Measurements from ENCODE around the gene NECTIN4. TPM values are rescaled to one million over a fixed set of nuclear protein-coding genes. Genes with fewer than 3 reads are reported as not detected.

Gene NECTIN4
- polyA plus RNA-seq, 1 of the 3 experiments (the other 2 are of a cell fraction), result 0.59 TPM

DNA sequence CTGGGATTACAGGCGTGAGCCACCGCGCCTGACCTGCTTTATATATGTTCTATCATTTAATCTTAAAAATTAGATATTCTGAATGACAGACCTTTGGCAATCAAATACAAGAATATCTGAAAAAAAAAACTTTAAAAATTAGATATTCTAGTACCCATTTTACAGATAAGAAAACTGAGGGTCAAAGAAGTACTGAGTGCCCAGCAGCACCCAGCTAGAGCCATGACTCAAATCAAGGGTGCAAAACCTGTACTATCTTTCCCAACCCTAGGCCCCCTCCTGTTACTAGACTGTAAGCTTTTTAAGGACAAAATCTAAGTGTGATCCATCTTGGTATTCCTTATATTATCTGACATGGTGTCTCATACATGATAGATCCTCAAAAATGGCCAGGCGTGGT lies 27.9 kb downstream of the NECTIN4 start:
- Histone ChIP-seq H2AFZ (ENCODE audit: low read depth) (no peak overlapping the region), H3K36me3 (replicated peaks in 1 of 2; ENCODE audit: control insufficient read depth in 1 of 2, insufficient read depth in 2 of 2, low read length in 1 of 2) (no peaks in the 10 kb centered on the region), H3K9me3 (no peaks in the 10 kb centered on the region), H3K27me3 (ENCODE audit: insufficient read depth) (peaks cover 9% of the 10 kb centered on the region; the same call in 1 of the 2 replicates), H3F3A (replicated peaks; ENCODE audit: insufficient read depth) (no peaks in the 10 kb centered on the region), H4K20me1 (ENCODE audit: insufficient read depth) (no peaks in the 10 kb centered on the region), H3K9ac (no peak overlapping the region), H3K4me2 (no peak overlapping the region), H3K9me2 (no peaks in the 10 kb centered on the region), H3K27ac (ENCODE audit: low read depth in 2 of 2, low read length in 1 of 2) (no peak overlapping the region), H3K4me1 (ENCODE audit: control insufficient read depth in 1 of 2, insufficient read depth in 2 of 2, low read depth in 1 of 2, low read length in 1 of 2) (no peaks in the 10 kb centered on the region), H3K4me3 (ENCODE audit: low read depth in 2 of 2, low read length in 1 of 2) (no peak overlapping the region), H3K79me2 (ENCODE audit: insufficient read depth) (no peaks in the 10 kb centered on the region)
- TF ChIP-seq TAF1 (IDR thresholded peaks at IDR 0.05; ENCODE audit: borderline replicate concordance, low read depth, low read length) (no peak), RCOR1 (IDR thresholded peaks at IDR 0.05; ENCODE audit: low read length) (no peak), RAD21 (IDR thresholded peaks at IDR 0.05; ENCODE audit: low read length) (no peak), FOSL2 (IDR thresholded peaks at IDR 0.05; ENCODE audit: borderline replicate concordance, low read depth) (no peak), USF1 (IDR thresholded peaks at IDR 0.05; ENCODE audit: borderline replicate concordance, low read depth) (no peak), ELF1 (IDR thresholded peaks at IDR 0.05) (no peak), POLR2AphosphoS5 (IDR thresholded peaks at IDR 0.05; ENCODE audit: low read depth, low read length) (no peak), NRF1 (IDR thresholded peaks at IDR 0.05; ENCODE audit: low read depth, low read length) (no peak), RXRA (IDR thresholded peaks at IDR 0.05; ENCODE audit: borderline replicate concordance, low read depth) (no peak), GABPA (IDR thresholded peaks at IDR 0.05; ENCODE audit: low read depth) (no peak), EP300 (IDR thresholded peaks at IDR 0.05; ENCODE audit: borderline replicate concordance in 1 of 2, low read depth in 1 of 2, low read length in 1 of 2) (no peak), ZBTB33 (IDR thresholded peaks at IDR 0.05; ENCODE audit: borderline replicate concordance, low read depth) (no peak), SIN3A (IDR thresholded peaks at IDR 0.05; ENCODE audit: borderline replicate concordance, low read depth, low read length) (no peak), RFX5 (IDR thresholded peaks at IDR 0.05; ENCODE audit: low read length) (no peak), YY1 (IDR thresholded peaks at IDR 0.05; ENCODE audit: low read depth) (no peak)
- TF ChIP-seq, protein P1, sequence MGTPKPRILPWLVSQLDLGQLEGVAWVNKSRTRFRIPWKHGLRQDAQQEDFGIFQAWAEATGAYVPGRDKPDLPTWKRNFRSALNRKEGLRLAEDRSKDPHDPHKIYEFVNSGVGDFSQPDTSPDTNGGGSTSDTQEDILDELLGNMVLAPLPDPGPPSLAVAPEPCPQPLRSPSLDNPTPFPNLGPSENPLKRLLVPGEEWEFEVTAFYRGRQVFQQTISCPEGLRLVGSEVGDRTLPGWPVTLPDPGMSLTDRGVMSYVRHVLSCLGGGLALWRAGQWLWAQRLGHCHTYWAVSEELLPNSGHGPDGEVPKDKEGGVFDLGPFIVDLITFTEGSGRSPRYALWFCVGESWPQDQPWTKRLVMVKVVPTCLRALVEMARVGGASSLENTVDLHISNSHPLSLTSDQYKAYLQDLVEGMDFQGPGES (IDR thresholded peaks at IDR 0.05; ENCODE audit: low read depth, low read length), result no peak
- TF ChIP-seq, protein P2, sequence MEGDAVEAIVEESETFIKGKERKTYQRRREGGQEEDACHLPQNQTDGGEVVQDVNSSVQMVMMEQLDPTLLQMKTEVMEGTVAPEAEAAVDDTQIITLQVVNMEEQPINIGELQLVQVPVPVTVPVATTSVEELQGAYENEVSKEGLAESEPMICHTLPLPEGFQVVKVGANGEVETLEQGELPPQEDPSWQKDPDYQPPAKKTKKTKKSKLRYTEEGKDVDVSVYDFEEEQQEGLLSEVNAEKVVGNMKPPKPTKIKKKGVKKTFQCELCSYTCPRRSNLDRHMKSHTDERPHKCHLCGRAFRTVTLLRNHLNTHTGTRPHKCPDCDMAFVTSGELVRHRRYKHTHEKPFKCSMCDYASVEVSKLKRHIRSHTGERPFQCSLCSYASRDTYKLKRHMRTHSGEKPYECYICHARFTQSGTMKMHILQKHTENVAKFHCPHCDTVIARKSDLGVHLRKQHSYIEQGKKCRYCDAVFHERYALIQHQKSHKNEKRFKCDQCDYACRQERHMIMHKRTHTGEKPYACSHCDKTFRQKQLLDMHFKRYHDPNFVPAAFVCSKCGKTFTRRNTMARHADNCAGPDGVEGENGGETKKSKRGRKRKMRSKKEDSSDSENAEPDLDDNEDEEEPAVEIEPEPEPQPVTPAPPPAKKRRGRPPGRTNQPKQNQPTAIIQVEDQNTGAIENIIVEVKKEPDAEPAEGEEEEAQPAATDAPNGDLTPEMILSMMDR (IDR thresholded peaks at IDR 0.05), result no peak
- WGBS (ENCODE audit: low lambda C conversion rate), result 68% methylated on average over 4 of the region's 4 CpGs
- DNase-seq, result no peak
- ChIA-PET CTCF (interaction anchor here (1.7 kb wide), 1 partner anchor 35 kb away, joined by 5 read pairs; no protein-coding TSS in a partner anchor), POLR2A (no interaction called here)

All from SK-N-SH (cell line).